Measurements from ENCODE around the gene RETN. TPM values are rescaled to one million over a fixed set of nuclear protein-coding genes. Genes with fewer than 3 reads are reported as not detected.

RETN gene
- total and polyA plus RNA-seq, 4 donors: 2.6 TPM; not detected in 3

DNA sequence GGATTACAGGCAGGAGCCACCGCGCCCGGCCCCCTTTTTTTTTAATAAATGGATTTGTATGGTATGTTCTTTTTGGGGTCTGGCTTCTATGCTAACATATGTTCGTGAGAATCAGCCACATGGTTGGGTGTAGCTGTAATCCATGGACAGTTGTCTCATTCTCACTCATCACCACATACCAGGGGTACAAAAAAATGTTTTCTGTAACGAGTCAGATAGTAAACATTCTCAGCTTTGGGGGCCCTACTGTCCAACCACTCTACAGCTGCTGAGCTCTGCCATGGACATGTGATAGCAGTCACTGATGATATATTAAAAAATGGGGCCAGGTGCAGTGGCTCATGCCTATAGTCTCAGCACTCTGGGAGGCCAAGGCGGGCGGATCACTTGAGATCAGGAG is 5.1 kb upstream of the RETN start:
- H3K4me1 ChIP-seq (ENCODE audit: control insufficient read depth in 1 of 2, insufficient read depth in 2 of 2, low read length in 2 of 2): no peaks in the 10 kb centered on the region
- no peaks in the 10 kb centered on the region for H3K36me3 ChIP-seq (ENCODE audit: control insufficient read depth in 1 of 2, insufficient read depth in 2 of 2, low read length in 1 of 2)
- ATAC-seq (ENCODE audit: low FRiP score): no peak
- intact Hi-C loops (cut with DNase I): no loop called here
- no peaks in the 10 kb centered on the region for H3K27me3 ChIP-seq (ENCODE audit: control insufficient read depth in 1 of 2, insufficient read depth in 2 of 2, low read length in 1 of 2)
- no peaks in the 10 kb centered on the region for H3K9me3 ChIP-seq (ENCODE audit: control insufficient read depth, low read length)
- no peak overlapping the region for H3K27ac ChIP-seq (ENCODE audit: low read depth in 1 of 2, low read length in 2 of 2)
- H3K4me3 ChIP-seq (ENCODE audit: low read length in 2 of 2): no peak overlapping the region
- 75 to 78% methylated on average over 7 of the region's 7 CpGs for WGBS, 2 donors
- no peak for DNase-seq

DNA sequence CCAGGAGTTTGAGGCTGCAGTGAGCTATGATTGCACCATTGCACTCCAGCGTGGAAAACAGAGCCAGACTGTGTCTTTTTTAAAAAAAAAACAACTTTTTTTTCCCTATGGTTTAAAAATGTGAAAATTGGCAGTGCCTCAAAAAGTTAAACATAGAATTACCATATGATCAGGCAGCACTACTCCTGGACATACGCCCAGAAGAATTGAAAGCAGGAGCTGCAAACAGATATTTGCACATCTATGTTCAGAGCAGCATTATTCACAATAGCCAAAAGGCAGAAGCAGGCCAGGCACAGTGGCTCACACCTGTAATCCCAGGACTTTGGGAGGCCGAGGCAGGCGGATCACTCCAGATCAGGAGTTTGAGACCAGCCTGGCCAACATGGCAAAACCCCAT is 3.8 kb upstream of the RETN start:
- Histone ChIP-seq H3K9me3 (ENCODE audit: control insufficient read depth, low read length) (no peaks in the 10 kb centered on the region), H3K4me1 (ENCODE audit: control insufficient read depth in 1 of 2, insufficient read depth in 2 of 2, low read length in 2 of 2) (no peaks in the 10 kb centered on the region), H3K27me3 (ENCODE audit: control insufficient read depth in 1 of 2, insufficient read depth in 2 of 2, low read length in 1 of 2) (no peaks in the 10 kb centered on the region), H3K36me3 (ENCODE audit: control insufficient read depth in 1 of 2, insufficient read depth in 2 of 2, low read length in 1 of 2) (no peaks in the 10 kb centered on the region), H3K27ac (ENCODE audit: low read depth in 1 of 2, low read length in 2 of 2) (no peak overlapping the region), H3K4me3 (ENCODE audit: low read length in 2 of 2) (no peak overlapping the region)
- intact Hi-C loops (cut with DNase I): no loop called here
- ATAC-seq (ENCODE audit: low FRiP score): no peak
- no peak for DNase-seq
- WGBS, 2 donors: 29 to 34% methylated on average over 4 of the region's 4 CpGs

DNA sequence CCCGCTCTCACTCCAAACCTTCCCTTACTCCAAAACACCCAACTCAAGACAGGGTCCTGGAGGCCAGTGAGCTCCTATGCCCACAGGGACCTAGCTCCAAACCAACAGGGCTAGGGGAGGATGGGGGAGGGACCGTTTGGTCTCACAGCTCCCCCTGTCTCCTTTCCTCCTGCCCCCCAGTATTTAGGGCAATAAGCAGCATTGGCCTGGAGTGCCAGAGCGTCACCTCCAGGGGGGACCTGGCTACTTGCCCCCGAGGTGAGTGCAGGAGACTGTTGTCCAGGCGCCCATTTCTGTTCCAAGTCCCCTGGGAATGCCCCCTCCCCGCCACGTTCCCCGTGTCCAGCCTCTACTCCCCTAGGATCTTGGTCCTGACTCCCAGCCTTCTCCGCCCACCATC is 792 bp downstream of the RETN start:
- Histone ChIP-seq H3K9me3 (ENCODE audit: control insufficient read depth, low read length) (no peaks in the 10 kb centered on the region), H3K27me3 (ENCODE audit: control insufficient read depth in 1 of 2, insufficient read depth in 2 of 2, low read length in 1 of 2) (no peaks in the 10 kb centered on the region), H3K4me3 (ENCODE audit: low read length in 2 of 2) (no peak overlapping the region), H3K27ac (ENCODE audit: low read depth in 1 of 2, low read length in 2 of 2) (no peak overlapping the region), H3K4me1 (ENCODE audit: control insufficient read depth in 1 of 2, insufficient read depth in 2 of 2, low read length in 2 of 2) (no peaks in the 10 kb centered on the region), H3K36me3 (ENCODE audit: control insufficient read depth in 1 of 2, insufficient read depth in 2 of 2, low read length in 1 of 2) (no peaks in the 10 kb centered on the region)
- ATAC-seq (ENCODE audit: low FRiP score): no peak
- intact Hi-C loops (cut with DNase I): no loop called here
- no peak for DNase-seq
- 21 to 24% methylated on average over 9 of the region's 9 CpGs for WGBS, 2 donors

DNA sequence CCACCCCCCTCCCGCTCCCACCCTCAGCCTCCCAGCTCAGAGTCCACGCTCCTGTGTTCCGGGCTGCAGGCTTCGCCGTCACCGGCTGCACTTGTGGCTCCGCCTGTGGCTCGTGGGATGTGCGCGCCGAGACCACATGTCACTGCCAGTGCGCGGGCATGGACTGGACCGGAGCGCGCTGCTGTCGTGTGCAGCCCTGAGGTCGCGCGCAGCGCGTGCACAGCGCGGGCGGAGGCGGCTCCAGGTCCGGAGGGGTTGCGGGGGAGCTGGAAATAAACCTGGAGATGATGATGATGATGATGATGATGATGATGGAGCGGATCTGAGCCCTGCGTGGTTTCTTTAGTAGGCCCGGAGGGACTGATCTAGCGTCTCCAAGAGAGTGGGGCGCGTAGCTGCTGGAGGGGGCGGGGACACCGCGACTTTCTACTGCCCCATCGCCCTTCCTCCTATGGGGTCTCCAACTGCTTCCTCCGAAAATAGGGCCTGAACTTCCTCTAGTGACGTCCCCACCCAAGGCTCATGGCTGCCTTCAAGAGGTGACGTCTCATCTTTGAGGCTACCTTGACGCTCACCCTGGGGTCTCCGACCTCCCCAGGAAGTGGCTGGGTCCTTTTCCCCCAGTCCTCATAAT is 1.4 kb downstream of the RETN start:
- H3K4me1 ChIP-seq (ENCODE audit: control insufficient read depth in 1 of 2, insufficient read depth in 2 of 2, low read length in 2 of 2): no peaks in the 10 kb centered on the region
- no peak overlapping the region for H3K27ac ChIP-seq (ENCODE audit: low read depth in 1 of 2, low read length in 2 of 2)
- DNase-seq (no peak), ATAC-seq (ENCODE audit: low FRiP score) (no peak)
- no peaks in the 10 kb centered on the region for H3K9me3 ChIP-seq (ENCODE audit: control insufficient read depth, low read length)
- H3K36me3 ChIP-seq (ENCODE audit: control insufficient read depth in 1 of 2, insufficient read depth in 2 of 2, low read length in 1 of 2): no peaks in the 10 kb centered on the region
- intact Hi-C loops (cut with DNase I): no loop called here
- H3K4me3 ChIP-seq (ENCODE audit: low read length in 2 of 2): no peak overlapping the region
- H3K27me3 ChIP-seq (ENCODE audit: control insufficient read depth in 1 of 2, insufficient read depth in 2 of 2, low read length in 1 of 2): no peaks in the 10 kb centered on the region
- whole genome bisulfite sequencing, 2 donors: 1 to 2% methylated on average over 38 to 43 of the region's 43 CpGs

DNA sequence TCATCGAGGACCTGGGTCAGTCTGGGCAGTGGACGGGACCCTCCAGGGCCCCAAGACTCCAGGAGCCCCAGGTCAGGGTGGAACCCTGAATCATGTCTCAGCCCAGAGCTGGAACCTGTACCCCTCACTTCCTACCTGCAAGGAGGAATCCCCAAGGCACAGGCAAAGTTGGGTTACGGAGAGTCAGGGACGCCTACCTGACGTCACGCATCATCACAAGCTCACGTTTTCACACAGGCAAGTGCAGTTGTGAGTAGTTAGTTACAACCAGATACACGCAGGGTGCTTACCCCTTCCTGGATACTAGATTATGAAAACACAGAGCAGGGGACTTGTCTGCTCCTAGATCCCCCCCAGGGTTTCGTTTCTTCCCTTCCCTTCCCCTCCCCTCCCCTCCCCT is 1.9 kb downstream of the RETN start:
- WGBS, 2 donors: 25 to 29% methylated on average over 9 of the region's 9 CpGs
- H3K4me3 ChIP-seq (ENCODE audit: low read length in 2 of 2): no peak overlapping the region
- H3K27me3 ChIP-seq (ENCODE audit: control insufficient read depth in 1 of 2, insufficient read depth in 2 of 2, low read length in 1 of 2): no peaks in the 10 kb centered on the region
- ATAC-seq (ENCODE audit: low FRiP score): no peak
- no peak for DNase-seq
- H3K27ac ChIP-seq (ENCODE audit: low read depth in 1 of 2, low read length in 2 of 2): no peak overlapping the region
- H3K9me3 ChIP-seq (ENCODE audit: control insufficient read depth, low read length): no peaks in the 10 kb centered on the region
- intact Hi-C loops (cut with DNase I): no loop called here
- H3K36me3 ChIP-seq (ENCODE audit: control insufficient read depth in 1 of 2, insufficient read depth in 2 of 2, low read length in 1 of 2): no peaks in the 10 kb centered on the region
- H3K4me1 ChIP-seq (ENCODE audit: control insufficient read depth in 1 of 2, insufficient read depth in 2 of 2, low read length in 2 of 2): no peaks in the 10 kb centered on the region

DNA sequence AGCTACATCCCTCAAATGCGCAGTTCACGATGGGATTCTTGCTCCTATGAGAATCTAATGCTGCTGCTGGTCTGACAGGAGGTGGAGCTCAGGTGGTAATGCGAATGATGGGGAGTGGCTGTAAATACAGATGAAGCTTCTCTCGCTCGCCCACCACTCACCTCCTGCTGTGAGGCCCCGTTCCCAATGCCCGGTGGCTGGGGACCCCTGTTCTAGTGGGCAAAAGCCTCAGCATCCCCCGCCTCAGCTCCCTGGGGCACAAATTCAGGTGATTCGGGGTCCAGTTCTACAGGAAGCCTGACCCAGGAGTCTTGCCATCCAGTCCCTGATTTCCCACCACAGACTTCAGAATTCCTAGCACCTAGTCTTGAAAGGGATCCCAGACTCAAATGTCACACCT is 3.7 kb downstream of the RETN start:
- intact Hi-C loops (cut with DNase I): no loop called here
- H3K9me3 ChIP-seq (ENCODE audit: control insufficient read depth, low read length): no peaks in the 10 kb centered on the region
- no peaks in the 10 kb centered on the region for H3K27me3 ChIP-seq (ENCODE audit: control insufficient read depth in 1 of 2, insufficient read depth in 2 of 2, low read length in 1 of 2)
- ATAC-seq (ENCODE audit: low FRiP score): no peak
- 44 to 55% methylated on average over 9 of the region's 9 CpGs for WGBS, 2 donors
- no peak overlapping the region for H3K4me3 ChIP-seq (ENCODE audit: low read length in 2 of 2)
- no peak for DNase-seq
- no peak overlapping the region for H3K27ac ChIP-seq (ENCODE audit: low read depth in 1 of 2, low read length in 2 of 2)
- no peaks in the 10 kb centered on the region for H3K4me1 ChIP-seq (ENCODE audit: control insufficient read depth in 1 of 2, insufficient read depth in 2 of 2, low read length in 2 of 2)
- no peaks in the 10 kb centered on the region for H3K36me3 ChIP-seq (ENCODE audit: control insufficient read depth in 1 of 2, insufficient read depth in 2 of 2, low read length in 1 of 2)

DNA sequence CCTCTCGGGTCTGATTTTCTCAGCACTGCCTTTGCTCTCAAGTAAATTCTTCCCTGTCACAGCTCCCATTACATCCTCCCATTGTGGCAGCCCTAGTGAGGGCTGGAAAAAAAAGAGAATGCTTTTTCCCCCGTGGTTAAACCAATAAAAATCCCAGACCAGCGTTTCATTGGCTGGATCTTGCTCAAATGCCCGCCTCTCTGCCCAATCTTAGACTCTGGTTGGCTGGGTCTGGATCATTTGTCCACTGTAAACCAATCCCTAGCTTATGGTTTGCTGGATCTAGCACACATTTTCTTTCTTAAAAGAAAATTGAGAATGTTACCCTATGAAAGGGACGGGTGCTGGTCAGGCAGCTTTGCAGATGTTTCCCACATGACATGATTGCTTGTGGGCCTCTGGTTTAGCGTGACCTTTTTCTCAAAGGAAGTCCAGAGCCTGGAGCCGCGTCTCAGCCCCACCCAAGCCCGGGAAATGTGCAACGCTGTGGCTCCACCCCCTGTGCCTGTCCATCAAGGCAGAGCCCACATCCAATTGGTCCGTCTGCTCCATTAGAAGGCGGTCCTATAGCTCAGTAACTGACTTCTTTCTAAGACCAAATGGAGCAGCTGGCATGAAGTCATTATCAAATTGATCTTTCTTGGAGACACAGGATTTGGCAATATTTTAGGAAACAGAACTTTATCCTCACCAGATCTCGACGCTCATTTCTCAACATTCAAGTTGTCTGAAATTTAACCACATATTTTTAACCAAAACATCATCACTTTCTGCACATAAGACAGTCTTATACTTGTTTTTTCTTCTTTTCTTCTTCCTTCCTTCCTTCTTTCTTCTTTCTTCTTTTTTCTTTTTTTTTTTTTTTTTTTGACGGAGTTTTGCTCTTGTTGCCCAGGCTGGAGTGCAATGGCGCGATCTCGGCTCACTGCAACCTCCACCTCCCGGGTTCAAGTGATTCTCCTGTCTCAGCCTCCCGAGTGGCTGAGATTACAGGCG is 5.5 kb downstream of the RETN start:
- intact Hi-C loops (cut with DNase I): loop anchor here in 1 of 2 donors (5.0 kb wide), 1 partner anchor 322 kb away; no protein-coding TSS in a partner anchor
- H3K27me3 ChIP-seq (ENCODE audit: control insufficient read depth in 1 of 2, insufficient read depth in 2 of 2, low read length in 1 of 2): no peaks in the 10 kb centered on the region
- no peak overlapping the region for H3K27ac ChIP-seq (ENCODE audit: low read depth in 1 of 2, low read length in 2 of 2)
- ATAC-seq (ENCODE audit: low FRiP score) (no peak), DNase-seq (peak; percentile 84 to 85)
- H3K36me3 ChIP-seq (ENCODE audit: control insufficient read depth in 1 of 2, insufficient read depth in 2 of 2, low read length in 1 of 2): no peaks in the 10 kb centered on the region
- WGBS, 2 donors: 46 to 57% methylated on average over 19 to 21 of the region's 21 CpGs
- H3K4me3 ChIP-seq (ENCODE audit: low read length in 2 of 2): no peak overlapping the region
- no peaks in the 10 kb centered on the region for H3K9me3 ChIP-seq (ENCODE audit: control insufficient read depth, low read length)
- H3K4me1 ChIP-seq (ENCODE audit: control insufficient read depth in 1 of 2, insufficient read depth in 2 of 2, low read length in 2 of 2): no peaks in the 10 kb centered on the region

DNA sequence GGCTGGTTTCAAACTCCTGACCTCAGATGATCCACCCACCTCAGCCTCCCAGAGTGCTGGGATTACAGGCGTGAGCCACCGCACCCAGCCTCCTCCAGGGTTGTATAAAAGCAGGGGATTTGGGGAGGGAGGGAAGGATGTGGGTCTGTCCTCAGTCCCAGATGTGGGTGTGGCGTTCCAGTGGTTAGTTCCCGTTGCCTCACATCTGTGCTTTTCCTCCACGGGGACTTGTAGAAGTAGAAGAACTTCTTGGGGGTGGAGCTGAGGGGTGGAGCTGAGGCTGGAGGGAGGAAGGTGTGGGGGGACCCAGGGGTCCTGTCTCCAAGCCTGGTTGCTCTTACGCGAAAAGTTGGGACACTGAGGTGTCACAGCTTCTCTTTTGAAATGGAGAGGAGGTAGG is 7.5 kb downstream of the RETN start:
- H3K9me3 ChIP-seq (ENCODE audit: control insufficient read depth, low read length): no peaks in the 10 kb centered on the region
- ATAC-seq (ENCODE audit: low FRiP score) (no peak), DNase-seq (no peak)
- H3K27ac ChIP-seq (ENCODE audit: low read depth in 1 of 2, low read length in 2 of 2): no peak overlapping the region
- intact Hi-C loops (cut with DNase I): loop anchor here in 1 of 2 donors (5.0 kb wide), 1 partner anchor 324 kb away; no protein-coding TSS in a partner anchor
- no peak overlapping the region for H3K4me3 ChIP-seq (ENCODE audit: low read length in 2 of 2)
- no peaks in the 10 kb centered on the region for H3K27me3 ChIP-seq (ENCODE audit: control insufficient read depth in 1 of 2, insufficient read depth in 2 of 2, low read length in 1 of 2)
- no peaks in the 10 kb centered on the region for H3K4me1 ChIP-seq (ENCODE audit: control insufficient read depth in 1 of 2, insufficient read depth in 2 of 2, low read length in 2 of 2)
- no peaks in the 10 kb centered on the region for H3K36me3 ChIP-seq (ENCODE audit: control insufficient read depth in 1 of 2, insufficient read depth in 2 of 2, low read length in 1 of 2)
- WGBS, 2 donors: 44 to 57% methylated on average over 7 of the region's 7 CpGs

All from aorta (tissue), 5 donors.